NCI-H526 (cell line): Measurements from ENCODE around the gene REL.
"Not testable (repeated sequence)": the region's sequence is repeated elsewhere in the genome, so short reads cannot be mapped to it uniquely, and the experiment has no call there.

ENCODE experiments used
- DNase-seq, 2 experiments: peaks; one replicate each; lab custom pipeline; 2025; lab: John Stamatoyannopoulos, UW

REL gene

GRCh38 chr2:60925994-60926740 lies 44.8 kb downstream of the REL start:
- DNase-seq = peak; percentile 31 to 40

GRCh38 chr2:60926741-60927552 lies 45.6 kb downstream of the REL start:
- no peak for DNase-seq

- DNase-seq = not testable (repeated sequence)
Observed at GRCh38 chr2:60932061-60932460, 50.7 kb downstream of the REL start.

- DNase-seq = peak; percentile 10 to 31
Observed at GRCh38 chr2:60932954-60933353, 51.6 kb downstream of the REL start.

- no peak for DNase-seq
Observed at GRCh38 chr2:60934165-60934722, 52.9 kb downstream of the REL start.

GRCh38 chr2:60936757-60937156 lies 55.4 kb downstream of the REL start:
- no peak for DNase-seq

GRCh38 chr2:60938301-60938700 lies 56.9 kb downstream of the REL start:
- no peak for DNase-seq

GRCh38 chr2:60939622-60940021 lies 58.2 kb downstream of the REL start:
- DNase-seq = no peak

GRCh38 chr2:60945341-60945740 lies 64.0 kb downstream of the REL start:
- DNase-seq = no peak

GRCh38 chr2:60947056-60947455 lies 65.7 kb downstream of the REL start:
- no peak for DNase-seq

GRCh38 chr2:60948161-60948560 lies 66.8 kb downstream of the REL start:
- no peak for DNase-seq

- DNase-seq = no peak
Observed at GRCh38 chr2:60948926-60949579, 67.7 kb downstream of the REL start.

- no peak for DNase-seq
Observed at GRCh38 chr2:60954139-60954538, 72.8 kb downstream of the REL start.

- DNase-seq = no peak
Observed at GRCh38 chr2:60957224-60957623, 75.8 kb downstream of the REL start.

- DNase-seq = no peak
Observed at GRCh38 chr2:60957643-60958042, 76.3 kb downstream of the REL start.

- no peak for DNase-seq
Observed at GRCh38 chr2:60958361-60958760, 77.0 kb downstream of the REL start.

GRCh38 chr2:60958800-60959199 lies 77.4 kb downstream of the REL start:
- DNase-seq = no peak

GRCh38 chr2:60959501-60959900 lies 78.1 kb downstream of the REL start:
- DNase-seq = no peak

GRCh38 chr2:60960706-60961105 lies 79.3 kb downstream of the REL start:
- no peak for DNase-seq

- no peak for DNase-seq
Observed at GRCh38 chr2:60961457-60961856, 80.1 kb downstream of the REL start.

- DNase-seq = no peak
Observed at GRCh38 chr2:60962528-60962927, 81.2 kb downstream of the REL start.

- DNase-seq = no peak
Observed at GRCh38 chr2:60963190-60963589, 81.8 kb downstream of the REL start.
